GM19468 (cell line): ENCODE results near the gene AP2B1.
A peak's percentile ranks its signal among the peaks of the same experiment; 100 is the strongest.
"Not testable (repeated sequence)": the region's sequence is repeated elsewhere in the genome, so short reads cannot be mapped to it uniquely, and the experiment has no call there.

Experiments used
- ATAC-seq: cut with Tn5 transposase; IDR thresholded peaks from one replicate; pipeline ENCODE4 v1.9.1; 2021; ENCODE audit warnings: mild to moderate bottlenecking, moderate library complexity, moderate number of reproducible peaks; ENCODE audit not compliant: unreplicated experiment; ENCODE audit errors: extremely low read depth

The AP2B1 gene

GRCh38 chr17:35587074-35587961 lies at the start of gene AP2B1:
Gene AP2B1, plus strand, starts transcription at chr17:35587322. Its CDS starts 6,709 bp downstream, at chr17:35594031.
- ATAC-seq, result peak; percentile 82

DNA sequence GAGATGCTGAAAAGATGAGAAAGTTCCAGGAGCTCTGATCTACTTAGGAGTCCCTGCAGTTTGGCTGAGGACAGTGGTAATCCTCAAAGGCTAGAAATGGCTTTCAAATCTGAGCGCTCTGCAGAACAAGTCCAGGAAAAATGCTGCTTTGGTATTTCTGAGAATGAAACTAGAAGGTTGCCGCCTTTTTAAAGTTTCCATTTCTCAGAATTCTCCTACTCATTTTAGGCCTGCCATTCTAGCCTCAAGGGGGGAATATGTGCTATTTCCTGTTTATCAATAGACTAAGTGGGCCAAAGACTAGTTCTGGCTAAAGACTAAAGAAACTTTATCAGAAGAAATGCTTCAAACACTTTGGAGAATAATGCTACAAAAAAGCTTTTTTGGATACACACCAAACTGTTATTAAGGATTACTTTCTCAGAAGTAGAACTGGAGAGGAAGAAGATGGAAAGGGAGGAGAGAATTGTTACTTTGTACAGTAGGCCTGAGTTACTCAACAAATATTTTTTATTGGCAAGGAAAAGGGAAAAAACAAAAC lies 49.5 kb upstream of the AP2B1 start, which contains the start of gene SLFN12L:
Gene SLFN12L (minus strand): TSS at position 78 of the 541 bp plus-strand sequence. CDS start 15,314 bp downstream, outside the sequence.
- ATAC-seq, result no peak

DNA sequence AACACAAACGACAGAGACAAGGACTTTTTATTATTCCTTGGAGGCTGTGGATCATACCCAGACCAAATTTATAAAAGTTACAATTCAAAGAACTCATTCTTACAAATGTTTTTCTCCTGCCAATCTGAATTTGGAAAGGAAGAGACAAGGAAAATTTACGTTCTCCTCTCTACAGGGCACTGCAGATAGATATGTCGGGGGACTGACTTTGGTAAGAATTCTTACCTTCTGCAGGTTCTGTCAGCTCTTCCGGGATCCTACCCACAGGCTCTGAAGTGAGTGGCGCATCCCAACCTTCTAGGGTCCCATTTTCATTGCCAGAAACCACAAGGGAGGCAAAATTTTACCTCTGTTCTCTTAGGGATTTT lies 47.5 kb upstream of the AP2B1 start:
- no peak for ATAC-seq

- no peak for ATAC-seq
Measured at GRCh38 chr17:35540589-35541404, 46.3 kb upstream of the AP2B1 start.

DNA sequence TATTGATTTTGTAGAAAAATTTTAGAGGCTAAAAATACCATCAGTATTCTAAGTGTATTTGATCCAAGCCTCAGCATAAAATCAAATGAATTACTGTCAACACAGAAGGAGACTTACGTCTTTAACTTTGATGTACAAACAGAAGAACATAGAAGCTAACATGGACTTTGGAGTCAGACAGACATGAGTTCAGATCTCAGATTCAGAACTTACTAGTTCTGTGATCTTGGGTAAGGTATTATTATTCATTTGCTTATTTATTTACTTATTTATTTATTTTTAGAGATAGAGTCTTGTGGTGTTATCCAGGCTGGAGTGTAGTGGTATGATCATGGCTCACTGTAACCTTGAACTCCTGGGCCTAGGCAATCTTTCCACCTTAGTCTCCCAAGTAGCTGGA lies 45.7 kb upstream of the AP2B1 start:
- ATAC-seq, result no peak

DNA sequence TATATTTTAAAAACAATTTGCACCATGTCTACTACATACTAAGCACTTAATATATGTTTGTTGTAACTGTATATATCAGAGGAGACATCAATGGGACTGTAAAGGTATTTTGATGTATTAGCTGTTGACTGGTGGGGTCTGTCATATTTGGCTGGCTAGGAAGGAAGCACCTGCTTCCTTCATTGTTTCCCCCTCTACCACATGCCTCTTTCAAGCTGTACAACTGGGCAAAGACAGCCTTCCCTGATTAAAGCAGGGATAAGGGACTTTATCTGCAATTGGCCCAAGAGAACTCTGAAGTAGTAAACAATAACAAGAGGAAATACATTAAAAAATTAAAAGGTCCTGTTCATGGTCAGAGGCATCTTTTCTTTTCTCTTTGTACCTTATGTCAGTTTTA lies 44.1 kb upstream of the AP2B1 start:
- ATAC-seq, result no peak

GRCh38 chr17:35543856-35544255 lies 43.3 kb upstream of the AP2B1 start:
- ATAC-seq, result no peak

DNA sequence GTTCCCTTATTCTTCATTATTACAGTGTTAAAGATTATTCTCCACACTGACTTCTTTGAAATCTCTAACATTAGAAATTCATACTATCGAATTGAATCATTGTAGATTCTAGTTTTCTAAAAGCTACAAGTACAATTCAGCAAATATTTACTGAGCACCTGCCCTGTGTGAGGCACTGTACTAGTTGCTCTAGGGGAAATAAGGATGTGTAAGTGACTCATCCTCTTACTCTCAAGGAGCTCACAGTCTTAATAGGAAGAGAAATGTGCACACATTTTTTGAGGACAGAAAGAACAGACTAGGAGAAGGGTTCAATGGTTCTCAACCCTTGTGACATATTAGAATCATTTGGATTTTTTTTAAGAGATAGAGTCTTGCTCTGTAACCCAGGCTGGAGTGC lies 42.0 kb upstream of the AP2B1 start:
- no peak for ATAC-seq

- ATAC-seq, result no peak
Measured at GRCh38 chr17:35546487-35546886, 40.6 kb upstream of the AP2B1 start.

DNA sequence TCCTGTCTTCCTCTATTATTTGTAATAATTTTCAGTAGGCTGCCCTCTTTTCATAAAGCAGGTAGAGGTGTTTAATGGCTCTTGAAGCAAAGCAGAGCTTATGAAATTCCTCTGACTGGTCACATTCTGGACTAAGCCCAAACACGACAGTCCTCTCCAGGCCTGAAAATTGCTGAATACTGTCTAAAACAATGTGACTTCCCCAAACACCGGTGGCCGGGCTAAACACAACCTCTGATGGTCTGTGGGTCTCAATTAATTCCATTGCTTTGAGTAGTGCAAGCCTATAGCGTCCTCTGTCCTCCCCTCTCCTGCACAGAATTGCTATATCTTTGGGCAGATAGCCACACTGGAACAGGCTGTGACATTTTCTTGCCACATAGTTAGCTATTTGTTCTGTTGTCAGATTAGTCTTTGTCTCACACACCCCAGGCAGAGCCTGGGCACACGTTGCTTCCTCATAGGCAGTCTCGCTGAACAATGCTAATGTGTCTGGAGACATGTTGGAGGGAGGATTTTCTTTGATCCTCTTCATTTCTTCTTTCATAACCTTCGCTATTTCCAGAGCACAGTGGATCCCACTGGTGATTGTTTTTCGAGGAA lies 38.8 kb upstream of the AP2B1 start:
- ATAC-seq, result no peak

GRCh38 chr17:35548978-35549377 lies 38.1 kb upstream of the AP2B1 start:
- no peak for ATAC-seq

DNA sequence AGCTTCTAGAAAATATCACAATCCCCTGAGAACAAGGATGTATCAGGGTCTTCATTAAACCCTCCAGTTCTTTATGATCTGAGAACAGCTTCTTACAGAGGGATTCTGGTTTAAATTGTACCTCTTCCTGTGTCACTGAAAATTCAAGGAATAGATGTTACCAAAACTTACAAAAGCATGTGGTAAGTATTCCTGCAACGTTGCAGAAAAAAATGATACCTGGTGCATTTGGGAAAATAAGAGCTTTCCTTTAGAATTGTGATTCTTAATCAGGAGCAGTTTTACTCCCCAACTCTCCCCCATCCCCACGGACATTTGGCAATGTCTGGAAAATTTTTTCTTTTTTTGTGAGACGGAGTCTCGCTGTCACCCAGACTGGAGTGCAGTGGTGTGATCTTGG lies 33.8 kb upstream of the AP2B1 start:
- no peak for ATAC-seq

GRCh38 chr17:35554668-35555067 lies 32.5 kb upstream of the AP2B1 start:
- no peak for ATAC-seq

DNA sequence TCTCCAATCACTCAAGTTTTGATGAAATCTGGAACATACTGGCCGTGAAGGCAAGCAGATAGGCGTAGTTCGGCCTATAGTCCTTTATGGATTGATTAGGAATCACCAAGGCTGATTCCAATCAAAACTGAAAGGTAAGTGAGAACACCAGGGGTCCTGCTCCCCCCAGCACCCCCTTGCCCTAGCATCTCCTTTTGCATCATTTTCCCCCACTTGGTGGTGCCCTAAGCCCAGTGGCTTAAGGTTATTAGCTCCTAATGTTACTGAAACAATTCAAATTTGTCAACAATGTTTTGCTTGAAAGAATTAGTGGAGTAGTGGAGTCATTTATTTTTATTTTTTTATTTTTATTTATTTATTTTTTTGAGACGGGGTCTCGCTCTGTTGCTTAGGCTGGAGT lies 31.4 kb upstream of the AP2B1 start:
- ATAC-seq, result no peak

DNA sequence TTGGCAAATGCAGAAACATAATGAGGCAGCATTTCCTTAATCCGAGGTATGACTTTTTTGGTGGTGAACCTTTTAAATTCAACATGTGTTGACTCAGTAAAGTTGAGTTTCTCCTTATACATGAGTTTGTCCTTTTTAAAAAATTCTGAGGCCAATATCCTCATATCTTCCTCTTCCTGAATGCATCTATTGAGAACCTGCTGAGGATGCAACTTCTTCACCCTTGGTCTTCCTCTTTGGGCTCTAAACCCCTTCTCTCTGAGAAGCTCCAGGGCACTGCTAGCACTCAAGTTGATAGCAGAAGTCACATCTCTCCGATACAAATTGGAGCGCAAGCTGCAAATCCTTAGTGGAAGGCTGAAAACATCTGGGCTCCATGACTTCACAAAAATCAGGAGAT lies 29.8 kb upstream of the AP2B1 start:
- ATAC-seq, result no peak

- ATAC-seq, result no peak
Measured at GRCh38 chr17:35559495-35560210, 27.5 kb upstream of the AP2B1 start.

DNA sequence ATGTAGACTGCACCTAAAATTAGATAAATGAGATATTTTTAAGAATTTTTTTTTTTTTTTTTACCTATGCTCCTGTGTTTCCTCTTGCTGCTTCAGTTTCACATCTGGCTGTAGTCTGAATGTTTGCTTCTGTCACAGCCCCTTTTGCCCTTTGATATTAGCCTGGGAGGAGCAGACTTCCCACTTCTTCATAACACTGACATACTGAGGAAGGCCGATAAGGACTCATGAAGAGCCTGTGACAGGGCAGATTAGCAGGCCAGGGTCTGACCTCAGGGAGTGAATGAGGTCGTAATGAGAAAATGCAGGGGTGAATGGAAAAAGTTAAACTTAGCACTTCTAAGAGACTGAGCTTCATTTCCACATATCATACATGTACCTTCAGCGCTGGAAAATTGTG lies 26.4 kb upstream of the AP2B1 start, which contains the start of gene SLFN14:
Gene SLFN14 (minus strand): TSS at position 117 of the 400 bp plus-strand sequence. CDS start 2,757 bp downstream, outside the sequence.
- no peak for ATAC-seq

DNA sequence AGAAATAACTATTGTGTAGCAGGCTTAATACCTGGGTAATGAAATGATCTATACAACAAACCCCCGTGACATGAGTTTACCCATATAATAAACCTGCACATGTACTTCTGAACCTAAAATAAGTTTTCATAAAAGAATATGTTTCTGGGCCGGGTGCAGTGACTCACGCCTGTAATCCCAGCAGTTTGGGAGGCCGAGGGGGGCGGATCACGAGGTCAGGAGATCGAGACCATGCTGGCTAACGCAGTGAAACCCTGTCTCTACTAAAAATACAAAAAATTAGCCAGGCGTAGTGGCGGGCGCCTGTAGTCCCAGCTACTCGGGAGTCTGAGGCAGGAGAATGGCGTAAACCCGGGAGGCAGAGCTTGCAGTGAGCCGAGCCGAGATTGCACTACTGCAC lies 23.9 kb upstream of the AP2B1 start:
- not testable (repeated sequence) for ATAC-seq

DNA sequence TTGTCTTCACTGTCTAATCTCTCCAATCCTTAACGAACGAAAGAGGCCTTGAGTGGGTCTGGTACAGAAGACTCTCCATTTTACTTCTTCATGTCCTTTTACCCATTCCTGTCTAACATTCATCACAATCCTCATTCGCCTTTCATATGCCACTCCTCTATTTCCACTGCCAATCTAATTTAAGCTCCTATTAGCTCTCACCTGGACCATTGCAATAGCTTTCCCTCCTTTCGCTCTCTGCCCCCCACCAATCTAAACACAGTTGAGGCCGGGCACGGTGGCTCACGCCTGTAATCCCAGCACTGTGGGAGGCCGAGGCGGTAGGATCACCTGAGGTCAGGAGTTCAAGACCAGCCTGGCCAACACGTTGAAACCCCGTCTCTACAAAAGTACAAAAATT lies 20.2 kb upstream of the AP2B1 start:
- ATAC-seq, result no peak

- no peak for ATAC-seq
Measured at GRCh38 chr17:35568561-35568960, 18.6 kb upstream of the AP2B1 start.
